Right ventricle myocardium inferior (tissue), 1 donor: ENCODE measurements around the gene FCHSD2. TPM values are rescaled to one million over a fixed set of nuclear protein-coding genes. Genes with fewer than 3 reads are reported as not detected.
"Not testable (repeated sequence)": the region's sequence is repeated elsewhere in the genome, so short reads cannot be mapped to it uniquely, and the experiment has no call there.

Experiments used
- ATAC-seq: fragments of 200-7000 bp; cut with Tn5 transposase; one replicate; pipeline ENCODE4 v1.9.1; 2020; ENCODE audit warnings: mild to moderate bottlenecking, moderate library complexity
- DNase-seq: peaks from one replicate; pipeline ENCODE4 v3.0.0; 2021; ENCODE audit errors: missing footprints
- intact Hi-C: fragments of 100-400 bp; cut with DNase I; formaldehyde crosslinking; loops from one replicate; pipeline ENCODE4 v1.11.0; 2022
- total RNA-seq: library from RNA; stranded (reverse); fragmentation: NEBNext Ultra II Directional; extraction: Animal tissue kit (Norgen Biotek cat#: 25700); gene quantifications from one replicate; pipeline ENCODE4 v1.2.1, GENCODE V29; 2021
- donor health status: DM: no; HTN: yes; CAD: no; lungs with severe emphysema.

FCHSD2 gene
- total RNA-seq, 1 donor from 2014 or later, result 36.6 TPM

GRCh38 chr11:73099512-73100266 lies 42.4 kb downstream of the FCHSD2 start:
- DNase-seq (no peak), ATAC-seq (no peak)
- intact Hi-C loops, result no loop called here

GRCh38 chr11:73095613-73096012 lies 46.5 kb downstream of the FCHSD2 start:
- ATAC-seq (peak; percentile 73), DNase-seq (no peak)
- intact Hi-C loops, result no loop called here

GRCh38 chr11:73091521-73092305 lies 50.4 kb downstream of the FCHSD2 start:
- intact Hi-C loops, result no loop called here
- no peak for DNase-seq
- ATAC-seq, result no peak

GRCh38 chr11:73087730-73088129 lies 54.4 kb downstream of the FCHSD2 start:
- DNase-seq (no peak), ATAC-seq (peak; percentile 52)
- intact Hi-C loops, result no loop called here

- ATAC-seq, result no peak
- intact Hi-C loops, result no loop called here
- no peak for DNase-seq
Observed at GRCh38 chr11:73085189-73085875, 56.8 kb downstream of the FCHSD2 start.

- intact Hi-C loops, result no loop called here
- ATAC-seq, result no peak
- DNase-seq, result no peak
Observed at GRCh38 chr11:73078631-73079030, 63.5 kb downstream of the FCHSD2 start.

DNA sequence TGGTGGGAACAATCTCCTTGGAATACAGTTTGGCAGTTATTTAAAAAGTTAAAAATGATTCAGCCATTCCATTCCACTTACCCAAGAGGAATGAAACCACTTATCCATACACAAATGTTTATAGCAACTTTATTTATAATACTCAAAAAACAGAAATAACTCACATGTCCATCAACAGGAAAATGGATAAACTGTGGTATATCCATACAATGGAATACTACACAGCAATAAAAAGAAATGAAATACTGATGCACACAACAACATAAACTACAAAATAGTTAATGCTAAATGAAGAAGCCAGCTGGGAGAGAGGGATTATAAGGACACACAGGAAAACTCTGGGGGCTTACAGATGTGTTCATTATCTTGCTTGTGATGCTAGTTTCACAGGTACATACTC lies 64.7 kb downstream of the FCHSD2 start:
- intact Hi-C loops, result no loop called here
- no peak for DNase-seq
- ATAC-seq, result no peak

DNA sequence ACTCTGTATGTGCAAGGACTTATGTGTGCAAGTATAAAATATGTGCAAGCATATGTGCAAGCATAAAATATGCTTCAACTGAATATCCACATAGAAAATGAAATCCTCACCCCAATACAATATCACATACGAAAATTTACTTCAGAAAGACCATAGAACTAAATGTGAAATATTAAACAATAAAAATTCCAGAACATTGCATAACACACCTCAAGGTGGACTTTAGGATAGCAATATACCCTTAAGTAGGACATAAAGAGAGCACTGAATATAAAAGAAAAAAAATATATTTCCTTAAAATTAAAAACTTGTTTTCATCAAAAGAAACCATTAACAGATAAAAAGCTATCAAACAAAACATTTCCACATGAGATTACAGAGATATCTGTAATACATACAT lies 67.8 kb downstream of the FCHSD2 start:
- DNase-seq, result no peak
- intact Hi-C loops, result no loop called here
- no peak for ATAC-seq

DNA sequence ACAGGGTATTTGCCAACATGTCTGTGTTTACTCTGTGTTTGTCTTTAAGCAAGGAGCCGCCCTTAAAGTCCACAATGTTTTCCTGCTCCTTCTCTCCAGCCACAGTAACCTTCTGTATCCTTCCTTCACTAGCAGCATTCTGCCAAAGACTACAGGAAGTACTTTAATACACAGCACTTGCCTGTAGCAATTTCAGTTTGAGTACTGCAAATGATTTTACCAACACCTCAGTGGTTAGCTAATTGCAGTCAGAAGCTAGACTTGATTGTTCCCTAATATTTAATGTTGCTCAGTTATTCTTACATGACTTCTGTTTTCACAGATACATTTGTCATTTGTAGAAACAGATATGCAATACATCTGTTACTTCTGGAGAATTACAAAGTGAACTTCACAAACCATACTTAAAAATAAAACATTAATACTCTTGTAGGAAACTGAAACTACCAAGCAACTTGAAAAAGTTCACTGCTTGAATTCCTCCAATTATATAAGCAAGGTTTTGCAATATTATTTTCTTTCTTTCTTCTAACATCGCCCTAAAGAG lies 69.1 kb downstream of the FCHSD2 start:
- DNase-seq (no peak), ATAC-seq (peak; percentile 87)
- intact Hi-C loops, result no loop called here

DNA sequence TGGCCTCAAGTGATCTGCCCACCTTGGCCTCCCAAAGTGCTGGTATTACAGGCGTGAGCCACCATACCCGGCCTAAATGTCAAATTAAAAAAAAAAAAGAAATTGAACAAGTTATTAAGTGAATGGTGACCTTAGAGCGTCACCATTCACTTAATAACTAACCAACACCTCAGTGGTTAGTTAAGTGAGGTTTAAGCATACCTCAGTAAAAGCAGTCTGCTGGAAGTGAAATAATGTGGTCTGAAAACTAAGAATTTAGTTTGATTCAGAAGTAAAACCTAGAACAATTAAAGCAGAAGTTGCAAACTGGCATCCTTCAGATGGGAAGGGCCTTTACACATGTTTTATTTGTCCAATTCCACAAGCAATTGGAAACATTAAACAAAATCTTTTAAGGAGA lies 71.5 kb downstream of the FCHSD2 start:
- no peak for ATAC-seq
- no peak for DNase-seq
- intact Hi-C loops, result no loop called here

- DNase-seq, intact Hi-C loops: not testable (repeated sequence)
Observed at GRCh38 chr11:73061857-73062424, 80.2 kb downstream of the FCHSD2 start.

GRCh38 chr11:73061434-73061833 lies 80.7 kb downstream of the FCHSD2 start:
- intact Hi-C loops, DNase-seq, ATAC-seq: not testable (repeated sequence)

More at GRCh38 chr11:73061857-73062424, 80.2 kb downstream of the FCHSD2 start:
- ATAC-seq, result not testable (repeated sequence)

- intact Hi-C loops, result no loop called here
- DNase-seq, result no peak
- ATAC-seq, result no peak
Observed at GRCh38 chr11:73059915-73060314, 82.2 kb downstream of the FCHSD2 start.

DNA sequence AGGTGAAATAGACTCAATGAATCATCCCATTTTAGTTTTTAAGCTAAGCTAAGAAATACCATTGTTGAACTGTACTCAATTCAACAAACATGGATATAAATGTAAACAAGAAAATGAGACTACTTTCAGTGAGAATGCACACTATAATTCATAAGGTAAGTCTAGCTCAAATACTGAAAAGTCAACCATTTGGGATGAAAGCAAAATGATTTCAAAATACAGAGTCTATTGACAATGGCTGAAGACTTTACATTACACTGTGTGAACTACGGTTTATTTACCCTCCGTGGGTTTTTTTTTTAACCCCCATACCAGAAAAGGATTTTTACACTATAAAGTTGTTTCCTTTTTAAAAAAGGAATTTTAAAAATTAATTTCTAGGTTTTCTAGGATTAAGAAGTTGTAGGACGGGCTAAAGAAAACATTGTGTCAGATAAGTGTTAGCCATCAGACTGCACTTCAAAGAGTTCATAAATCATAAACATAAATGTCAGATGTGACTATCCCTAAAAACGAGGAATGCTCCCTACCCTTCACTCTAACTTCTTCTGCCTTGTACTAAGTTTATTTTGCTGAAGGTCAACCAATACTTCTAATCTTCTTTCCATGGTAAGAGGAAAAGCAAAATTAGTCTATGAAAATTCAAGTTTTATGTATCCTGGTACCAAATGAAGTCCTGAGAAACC lies 83.0 kb downstream of the FCHSD2 start:
- intact Hi-C loops, result no loop called here
- ATAC-seq (no peak), DNase-seq (no peak)

DNA sequence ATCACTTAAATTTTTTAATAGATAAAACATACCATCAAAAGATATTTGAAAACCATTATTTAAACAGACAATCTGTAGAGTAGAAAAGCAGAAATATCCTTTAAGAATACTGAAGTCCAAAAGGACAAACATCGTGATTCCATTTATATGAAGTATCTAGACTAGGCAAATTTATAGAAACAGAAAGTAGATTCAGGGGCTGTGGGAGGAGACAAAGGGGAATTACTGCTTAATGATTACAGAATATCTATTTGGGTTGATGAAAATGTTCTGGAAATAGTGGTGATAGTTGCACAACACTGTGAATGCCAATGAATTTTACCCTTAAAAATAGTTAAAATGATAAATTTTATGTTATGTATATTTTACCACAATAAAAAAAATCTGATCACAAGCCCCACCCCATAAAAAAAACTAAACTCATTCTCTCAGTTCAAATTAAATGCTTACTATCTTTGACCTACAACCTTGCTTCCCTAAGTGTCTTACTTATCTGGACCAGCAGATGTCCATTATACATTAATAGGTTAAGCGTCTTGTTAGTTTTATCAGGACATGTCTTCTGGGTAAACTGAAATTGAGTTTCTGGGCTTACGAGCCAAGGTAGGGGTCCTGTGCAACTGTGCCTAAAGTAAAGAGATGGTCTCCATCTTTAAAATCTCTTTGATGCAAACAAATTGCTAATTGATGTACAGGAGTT lies 86.3 kb downstream of the FCHSD2 start:
- intact Hi-C loops, result no loop called here
- no peak for ATAC-seq
- no peak for DNase-seq

DNA sequence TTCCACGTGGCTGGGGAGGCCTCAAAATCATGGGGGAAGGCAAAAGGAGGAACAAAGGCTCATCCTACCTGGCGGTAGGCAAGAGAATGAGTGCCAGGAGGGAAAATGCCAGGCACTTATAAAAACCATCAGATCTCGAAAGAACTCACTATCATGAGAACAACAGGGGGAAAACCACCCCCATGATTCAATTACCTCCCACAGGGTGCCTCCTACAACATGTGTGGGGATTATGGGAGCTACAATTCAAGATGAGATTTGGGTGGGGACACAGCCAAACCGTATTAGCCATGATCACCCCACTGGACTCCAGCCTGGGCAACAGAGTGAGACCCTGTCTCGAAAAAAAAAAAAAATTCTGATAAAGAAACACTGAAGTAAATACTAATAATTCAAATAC lies 87.1 kb downstream of the FCHSD2 start:
- intact Hi-C loops, result no loop called here
- no peak for ATAC-seq

DNA sequence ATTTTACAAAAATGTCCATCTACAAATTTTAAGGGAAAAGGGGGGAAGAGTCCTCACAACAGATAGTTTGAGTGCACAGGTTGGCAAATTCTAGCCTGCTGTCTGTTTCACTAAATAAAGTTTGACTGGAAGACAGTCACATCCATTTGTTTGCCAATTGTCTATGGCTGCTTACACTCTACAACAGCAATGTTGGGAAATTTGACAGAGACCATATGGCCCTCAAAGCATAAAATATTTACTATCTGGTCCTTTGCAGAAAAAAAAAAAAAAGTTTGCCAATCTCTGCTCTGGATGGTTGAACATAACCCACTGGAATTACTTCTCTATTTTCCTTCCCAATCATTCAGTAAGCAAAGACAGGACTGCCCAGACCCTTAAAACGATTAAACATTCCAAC lies 88.2 kb downstream of the FCHSD2 start:
- DNase-seq, result no peak
- no peak for ATAC-seq
- intact Hi-C loops, result no loop called here

More for the DNA sequence above, 87.1 kb downstream of the FCHSD2 start:
- no peak for DNase-seq

DNA sequence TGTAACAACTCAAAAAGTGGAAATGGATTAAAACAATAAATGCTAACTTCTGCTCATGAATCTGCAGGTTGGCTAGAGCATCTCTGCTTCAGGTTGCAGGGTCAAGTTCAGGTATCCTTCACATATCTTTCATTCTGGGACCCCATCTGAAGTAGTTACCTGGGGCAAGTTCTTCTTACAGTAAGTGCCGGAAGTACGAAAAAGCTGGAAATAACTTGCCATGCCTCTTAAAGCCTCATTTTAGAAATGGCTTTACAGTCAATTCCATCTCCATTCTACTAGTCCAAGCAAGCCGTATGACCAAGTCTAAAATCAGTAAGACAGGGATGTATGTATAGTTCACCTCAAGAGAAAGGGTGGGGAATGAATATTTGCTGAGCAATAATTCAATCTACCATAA lies 93.7 kb downstream of the FCHSD2 start:
- intact Hi-C loops, result no loop called here
- ATAC-seq (no peak), DNase-seq (no peak)
